ENCODE results near the gene OXNAD1. TPM values are rescaled to one million over a fixed set of nuclear protein-coding genes. Genes with fewer than 3 reads are reported as not detected.

OXNAD1 gene
- total and polyA plus RNA-seq, 2 experiments from 2014 or later = 9.8 to 10.8 TPM

DNA sequence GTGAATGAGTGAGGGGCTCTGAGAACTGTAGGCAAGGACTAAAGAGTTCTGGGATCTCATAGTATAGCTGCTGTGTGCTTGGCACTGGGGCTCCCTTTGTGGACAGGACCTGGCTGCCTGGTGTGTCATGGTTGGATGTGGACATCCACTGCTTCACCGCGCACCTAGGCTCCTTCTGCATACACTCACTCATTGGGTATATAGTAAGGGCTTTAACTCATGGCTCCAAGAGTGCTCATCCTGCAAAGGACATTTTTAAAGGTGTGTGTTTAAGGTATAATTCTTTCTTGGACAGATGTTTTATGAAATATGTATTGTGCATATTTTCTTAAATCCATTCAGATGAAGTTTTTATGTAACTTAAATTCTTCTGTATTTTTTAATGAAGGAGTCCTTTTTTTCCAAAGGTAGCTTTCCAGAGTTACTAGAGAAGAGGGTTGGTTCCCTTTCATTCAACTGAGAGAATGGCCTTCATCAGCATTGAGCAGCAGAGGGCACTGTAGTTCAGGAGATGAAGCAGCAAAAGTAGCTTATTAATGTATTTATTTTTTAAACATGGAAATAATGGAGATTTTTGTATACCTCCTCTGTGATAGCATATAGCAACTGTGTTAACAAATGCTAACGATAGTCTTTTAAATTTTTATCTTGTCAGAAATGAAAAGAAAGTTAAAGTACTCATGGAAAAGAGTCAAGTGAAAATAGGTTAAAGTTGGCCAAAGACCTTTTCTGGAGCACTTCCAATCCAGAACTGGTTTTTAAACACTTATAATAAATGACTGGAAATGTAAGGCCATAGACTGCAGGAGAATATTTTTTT, 25.2 kb downstream of the OXNAD1 start:
- Histone ChIP-seq H3K27ac (no peak overlapping the region), H3K9ac (no peak overlapping the region)
- in situ Hi-C loops (cut with MboI) = loop anchor here (10.0 to 25.0 kb wide), 3 partner anchors 265 to 922 kb away; no protein-coding TSS in a partner anchor

DNA sequence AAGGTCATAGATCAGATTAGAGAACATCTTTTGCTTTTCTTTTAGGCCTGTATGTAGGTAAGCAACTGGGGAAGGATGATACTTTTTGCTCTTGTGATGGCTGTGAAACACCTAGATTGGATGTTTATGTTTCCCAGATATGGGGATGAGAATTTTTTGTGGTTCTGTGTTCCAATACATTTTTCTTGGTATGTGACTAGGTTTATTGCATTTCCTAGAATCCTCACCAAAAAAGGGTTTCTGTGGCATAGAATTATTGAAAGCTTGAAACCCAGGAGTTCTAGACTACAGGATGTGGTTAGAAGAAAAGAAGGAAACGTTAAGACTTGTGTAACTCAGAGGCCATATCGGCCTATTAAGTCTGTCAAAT, 25.8 kb downstream of the OXNAD1 start:
- Histone ChIP-seq H2AFZ (no peak overlapping the region), H3K27ac (no peak overlapping the region), H3K4me1 (ENCODE audit: insufficient read depth) (peaks cover 25% of the 10 kb centered on the region), H3K79me2 (ENCODE audit: insufficient read depth) (0 out of 2 replicates have a peak, but pooled peaks cover 12% of the 10 kb centered on the region), H3K9ac (no peak overlapping the region), H3K4me3 (no peak overlapping the region), H3K4me2 (ENCODE audit: unreplicated experiment) (no peak overlapping the region), H3K36me3 (ENCODE audit: low read depth) (no peaks in the 10 kb centered on the region), H3K9me2 (ENCODE audit: insufficient read depth) (no peaks in the 10 kb centered on the region), H3K27me3 (replicated peaks; ENCODE audit: insufficient read depth) (no peaks in the 10 kb centered on the region), H4K20me1 (ENCODE audit: insufficient read depth) (no peaks in the 10 kb centered on the region), H3F3A (ENCODE audit: insufficient read depth) (peaks cover 17% of the 10 kb centered on the region; the same call in 1 of the 2 replicates), H3K9me3 (ENCODE audit: low read depth) (no peaks in the 10 kb centered on the region)
- WGBS, 2 experiments (ENCODE audit: low coverage in 1 of 2, low lambda C conversion rate in 2 of 2, missing lambda C conversion rate in 2 of 2) = 46 to 53% methylated on average over 2 of the region's 2 CpGs
- in situ Hi-C loops (cut with MboI) = loop anchor here (10.0 to 25.0 kb wide), 3 partner anchors 264 to 921 kb away; no protein-coding TSS in a partner anchor
- TF ChIP-seq EZH2 (IDR thresholded peaks at IDR 0.05; ENCODE audit: insufficient read depth, poor library complexity, severe bottlenecking) (no peak), EZH2phosphoT487 (IDR thresholded peaks at IDR 0.05; ENCODE audit: insufficient read depth, low read depth) (no peak)
- DNase-seq = peak; percentile 19

More for the DNA sequence above, 25.2 kb downstream of the OXNAD1 start:
- 20 to 36% methylated on average over 3 of the region's 3 CpGs for WGBS, 2 experiments (ENCODE audit: low coverage in 1 of 2, low lambda C conversion rate in 2 of 2, missing lambda C conversion rate in 2 of 2)
- no peaks in the 10 kb centered on the region for H3K9me3 ChIP-seq (ENCODE audit: low read depth)
- TF ChIP-seq EZH2 (IDR thresholded peaks at IDR 0.05; ENCODE audit: insufficient read depth, poor library complexity, severe bottlenecking) = no peak
- no peak for TF ChIP-seq EZH2phosphoT487 (IDR thresholded peaks at IDR 0.05; ENCODE audit: insufficient read depth, low read depth)
- H3K9me2 ChIP-seq (ENCODE audit: insufficient read depth) = no peaks in the 10 kb centered on the region
- 0 out of 2 replicates have a peak, but pooled peaks cover 12% of the 10 kb centered on the region for H3K79me2 ChIP-seq (ENCODE audit: insufficient read depth)
- no peak overlapping the region for H3K4me3 ChIP-seq
- H2AFZ ChIP-seq = no peak overlapping the region
- H3K4me2 ChIP-seq (ENCODE audit: unreplicated experiment) = no peak overlapping the region
- H4K20me1 ChIP-seq (ENCODE audit: insufficient read depth) = no peaks in the 10 kb centered on the region
- DNase-seq = peak; percentile 77
- H3F3A ChIP-seq (ENCODE audit: insufficient read depth) = peaks cover 17% of the 10 kb centered on the region; the same call in 1 of the 2 replicates
- H3K27me3 ChIP-seq (replicated peaks; ENCODE audit: insufficient read depth) = no peaks in the 10 kb centered on the region
- no peaks in the 10 kb centered on the region for H3K36me3 ChIP-seq (ENCODE audit: low read depth)
- peaks cover 24% of the 10 kb centered on the region for H3K4me1 ChIP-seq (ENCODE audit: insufficient read depth)

DNA sequence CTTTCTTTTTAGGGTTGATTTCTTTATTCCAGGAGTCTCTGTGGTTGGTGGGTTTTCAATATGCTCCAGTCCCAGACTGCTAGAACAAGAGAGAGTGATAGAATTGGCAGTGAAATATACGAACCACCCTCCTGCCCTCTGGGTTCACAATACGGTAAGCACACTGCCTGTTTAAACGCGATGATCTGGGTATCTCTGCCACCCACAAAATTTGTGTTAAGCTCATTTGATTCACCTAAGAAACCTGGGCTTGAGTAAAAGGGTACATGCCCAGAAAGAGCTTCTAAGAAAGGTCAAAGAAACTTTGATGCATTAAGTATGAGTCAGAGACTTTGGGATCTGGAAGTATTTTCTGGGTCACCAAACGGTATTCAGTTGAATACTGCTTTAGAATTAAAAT, 29.8 kb downstream of the OXNAD1 start:
- 92% methylated on average over 5 of the region's 5 CpGs for WGBS, 2 experiments (ENCODE audit: low coverage in 1 of 2, low lambda C conversion rate in 2 of 2, missing lambda C conversion rate in 2 of 2)
- in situ Hi-C loops (cut with MboI) = loop anchor here (10.0 to 25.0 kb wide), 3 partner anchors 260 to 917 kb away; no protein-coding TSS in a partner anchor
- Histone ChIP-seq H3K79me2 (ENCODE audit: insufficient read depth) (0 out of 2 replicates have a peak, but pooled peaks cover 12% of the 10 kb centered on the region), H4K20me1 (ENCODE audit: insufficient read depth) (no peaks in the 10 kb centered on the region), H3K36me3 (ENCODE audit: low read depth) (0 out of 2 replicates have a peak, but pooled peaks cover 12% of the 10 kb centered on the region), H3K9ac (no peak overlapping the region), H3K4me3 (no peak overlapping the region), H3K27me3 (replicated peaks; ENCODE audit: insufficient read depth) (no peaks in the 10 kb centered on the region), H3K9me2 (ENCODE audit: insufficient read depth) (no peaks in the 10 kb centered on the region), H3K4me1 (ENCODE audit: insufficient read depth) (peaks cover 17% of the 10 kb centered on the region), H3F3A (ENCODE audit: insufficient read depth) (peaks cover 8% of the 10 kb centered on the region; the same call in 1 of the 2 replicates), H3K9me3 (ENCODE audit: low read depth) (no peaks in the 10 kb centered on the region), H3K27ac (no peak overlapping the region), H3K4me2 (ENCODE audit: unreplicated experiment) (no peak overlapping the region), H2AFZ (no peak overlapping the region)
- DNase-seq = no peak
- TF ChIP-seq EZH2phosphoT487 (IDR thresholded peaks at IDR 0.05; ENCODE audit: insufficient read depth, low read depth) (no peak), EZH2 (IDR thresholded peaks at IDR 0.05; ENCODE audit: insufficient read depth, poor library complexity, severe bottlenecking) (no peak)

DNA sequence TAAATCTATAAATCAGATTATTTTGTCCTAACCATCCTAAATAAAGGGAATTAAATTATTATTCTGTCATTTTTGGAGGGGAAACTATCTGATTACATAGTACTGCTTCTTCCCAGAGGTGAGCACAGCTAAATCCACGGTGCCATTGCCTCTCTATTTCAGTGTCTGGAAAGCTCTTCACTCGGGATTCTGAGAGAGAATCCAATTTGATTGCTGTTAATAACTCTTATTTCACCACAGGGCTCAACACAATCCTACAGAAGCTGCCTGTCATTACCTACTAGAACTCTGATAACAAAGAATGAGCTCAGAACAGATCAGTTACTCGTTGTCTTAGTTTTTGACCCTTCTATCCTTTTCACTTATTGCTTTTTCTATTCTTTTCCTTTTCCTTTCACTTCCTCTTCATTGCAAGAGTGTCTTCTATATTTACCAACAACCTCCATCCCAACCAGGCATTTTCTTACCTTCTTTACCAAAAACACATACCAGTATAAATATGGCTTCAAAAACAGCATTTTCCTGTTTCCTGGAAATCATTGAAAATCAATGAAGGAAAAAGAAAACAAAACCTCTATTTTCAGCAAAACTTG, 30.4 kb downstream of the OXNAD1 start:
- H3F3A ChIP-seq (ENCODE audit: insufficient read depth) = 0 out of 2 replicates have a peak, but pooled peaks cover 4% of the 10 kb centered on the region

More for the DNA sequence above, 30.4 kb downstream of the OXNAD1 start:
- H3K4me3 ChIP-seq = no peak overlapping the region
- no peak overlapping the region for H3K9ac ChIP-seq
- H3K27me3 ChIP-seq (replicated peaks; ENCODE audit: insufficient read depth) = no peaks in the 10 kb centered on the region
- no peaks in the 10 kb centered on the region for H3K9me3 ChIP-seq (ENCODE audit: low read depth)
- 87 to 92% methylated on average over 3 of the region's 3 CpGs for WGBS, 2 experiments (ENCODE audit: low coverage in 1 of 2, low lambda C conversion rate in 2 of 2, missing lambda C conversion rate in 2 of 2)
- no peak overlapping the region for H3K27ac ChIP-seq
- H3K79me2 ChIP-seq (ENCODE audit: insufficient read depth) = 0 out of 2 replicates have a peak, but pooled peaks cover 12% of the 10 kb centered on the region
- H3K4me2 ChIP-seq (ENCODE audit: unreplicated experiment) = no peak overlapping the region
- H3K4me1 ChIP-seq (ENCODE audit: insufficient read depth) = peaks cover 15% of the 10 kb centered on the region
- TF ChIP-seq EZH2phosphoT487 (IDR thresholded peaks at IDR 0.05; ENCODE audit: insufficient read depth, low read depth) (no peak), EZH2 (IDR thresholded peaks at IDR 0.05; ENCODE audit: insufficient read depth, poor library complexity, severe bottlenecking) (no peak)
- no peak overlapping the region for H2AFZ ChIP-seq
- no peaks in the 10 kb centered on the region for H4K20me1 ChIP-seq (ENCODE audit: insufficient read depth)
- in situ Hi-C loops (cut with MboI) = loop anchor here (10.0 to 25.0 kb wide), 3 partner anchors 259 to 917 kb away; no protein-coding TSS in a partner anchor
- no peak for DNase-seq
- no peaks in the 10 kb centered on the region for H3K9me2 ChIP-seq (ENCODE audit: insufficient read depth)
- H3K36me3 ChIP-seq (ENCODE audit: low read depth) = 0 out of 2 replicates have a peak, but pooled peaks cover 12% of the 10 kb centered on the region

Measured in GM23248 (cell line).